K562 treated with DMSO at 1 percent for 48 hours (cell line): Measurements from ENCODE around the gene NCF4. TPM values are rescaled to one million over a fixed set of nuclear protein-coding genes. Genes with fewer than 3 reads are reported as not detected.

Experiments
- total RNA-seq: library from RNA; unstranded; fragments of 300-600 nt; gene quantifications from 2 replicates; pipeline ENCODE4 v1.2.3, GENCODE V29; 2022; ENCODE audit warnings: low replicate concordance; ENCODE audit errors: extremely low read depth

The NCF4 gene
- total RNA-seq = not detected in 2 replicates

DNA sequence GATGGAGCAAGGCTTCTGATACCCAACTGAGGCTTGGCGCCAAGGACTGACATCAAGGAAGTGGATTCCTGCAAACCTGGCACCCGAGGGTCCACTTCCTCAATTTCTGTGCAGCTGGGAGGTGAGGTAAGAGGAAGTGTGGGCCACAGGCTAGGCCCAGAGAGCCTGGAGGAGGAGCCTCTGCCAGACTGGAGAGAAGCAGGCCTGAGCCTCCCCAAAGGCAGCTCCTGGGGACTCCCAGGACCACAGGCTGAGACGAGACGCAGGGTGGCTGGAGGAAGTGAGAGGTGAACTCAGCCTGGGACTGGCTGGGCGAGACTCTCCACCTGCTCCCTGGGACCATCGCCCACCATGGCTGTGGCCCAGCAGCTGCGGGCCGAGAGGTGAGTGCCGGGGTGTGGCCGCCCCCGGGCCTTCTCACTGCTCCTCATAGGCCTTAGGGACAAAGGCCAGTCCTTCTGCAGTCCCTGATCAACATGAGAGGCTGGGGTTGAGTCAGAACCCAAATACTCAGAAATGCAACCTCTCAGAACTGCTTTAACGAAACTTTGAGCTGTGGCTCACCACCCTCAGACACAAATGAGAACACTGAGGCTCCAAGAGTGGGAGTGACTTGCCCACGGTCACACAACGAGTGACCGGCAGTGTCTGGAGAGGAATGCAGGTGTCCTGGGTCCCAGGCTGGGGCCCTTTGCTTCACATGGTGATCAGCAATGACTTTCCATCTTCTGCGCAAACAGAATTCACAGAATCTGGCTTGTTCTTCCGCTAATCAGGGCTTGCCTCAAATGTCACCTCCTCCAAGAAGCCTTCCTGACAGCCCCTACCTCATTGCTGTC lies at the start of gene NCF4:
TSS of gene NCF4 (plus strand) at position 186 of the 839 bp plus-strand sequence. CDS start at position 352, 166 bp downstream.

DNA sequence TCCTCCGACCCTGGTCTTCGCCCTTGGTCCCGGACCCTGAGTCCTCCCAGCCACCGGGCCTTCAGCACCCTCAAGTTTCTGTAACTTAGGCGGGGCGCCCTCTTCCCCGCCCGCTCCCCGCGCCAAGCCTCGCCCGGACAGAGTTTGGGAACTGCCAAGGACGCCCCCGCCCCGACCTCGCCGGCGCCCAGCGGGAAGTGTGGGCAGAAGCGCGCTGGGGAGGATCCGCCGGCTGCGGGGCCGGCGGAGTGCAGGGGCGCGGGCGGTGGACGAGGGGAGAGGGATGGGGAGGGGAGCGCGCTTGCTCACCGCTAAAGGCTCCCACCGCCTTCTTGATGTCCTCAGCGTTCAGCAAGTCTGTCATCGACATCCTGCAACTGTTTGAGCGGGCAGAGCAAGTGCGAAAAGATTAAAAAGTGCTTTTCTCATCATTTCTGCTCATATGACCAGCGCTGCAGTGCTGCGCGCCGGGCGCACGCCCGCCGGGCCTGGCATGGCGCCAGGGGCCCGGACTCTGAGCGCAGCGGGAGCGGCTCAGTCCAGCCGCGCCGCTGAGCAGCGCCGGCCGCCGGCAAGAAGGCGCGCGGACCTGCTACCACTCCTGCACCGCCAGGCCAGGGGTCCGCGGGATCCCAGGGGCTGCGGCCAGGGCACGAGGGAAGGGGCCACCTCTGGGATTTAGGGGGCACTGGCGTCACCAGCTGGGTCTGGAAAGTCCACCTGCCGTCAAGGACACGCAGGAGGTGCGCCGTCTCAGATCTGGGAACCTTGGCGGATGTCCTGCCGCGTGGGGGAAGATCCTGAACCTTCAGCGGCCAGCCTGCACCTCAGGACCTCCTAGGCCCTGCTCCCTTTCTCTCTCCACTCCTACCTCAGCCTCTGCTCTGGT lies 43.9 kb upstream of the NCF4 start, which contains the start of gene PVALB:
TSS of gene PVALB (minus strand) at position 400 of the 889 bp plus-strand sequence. CDS start at position 370, 30 bp downstream.

DNA sequence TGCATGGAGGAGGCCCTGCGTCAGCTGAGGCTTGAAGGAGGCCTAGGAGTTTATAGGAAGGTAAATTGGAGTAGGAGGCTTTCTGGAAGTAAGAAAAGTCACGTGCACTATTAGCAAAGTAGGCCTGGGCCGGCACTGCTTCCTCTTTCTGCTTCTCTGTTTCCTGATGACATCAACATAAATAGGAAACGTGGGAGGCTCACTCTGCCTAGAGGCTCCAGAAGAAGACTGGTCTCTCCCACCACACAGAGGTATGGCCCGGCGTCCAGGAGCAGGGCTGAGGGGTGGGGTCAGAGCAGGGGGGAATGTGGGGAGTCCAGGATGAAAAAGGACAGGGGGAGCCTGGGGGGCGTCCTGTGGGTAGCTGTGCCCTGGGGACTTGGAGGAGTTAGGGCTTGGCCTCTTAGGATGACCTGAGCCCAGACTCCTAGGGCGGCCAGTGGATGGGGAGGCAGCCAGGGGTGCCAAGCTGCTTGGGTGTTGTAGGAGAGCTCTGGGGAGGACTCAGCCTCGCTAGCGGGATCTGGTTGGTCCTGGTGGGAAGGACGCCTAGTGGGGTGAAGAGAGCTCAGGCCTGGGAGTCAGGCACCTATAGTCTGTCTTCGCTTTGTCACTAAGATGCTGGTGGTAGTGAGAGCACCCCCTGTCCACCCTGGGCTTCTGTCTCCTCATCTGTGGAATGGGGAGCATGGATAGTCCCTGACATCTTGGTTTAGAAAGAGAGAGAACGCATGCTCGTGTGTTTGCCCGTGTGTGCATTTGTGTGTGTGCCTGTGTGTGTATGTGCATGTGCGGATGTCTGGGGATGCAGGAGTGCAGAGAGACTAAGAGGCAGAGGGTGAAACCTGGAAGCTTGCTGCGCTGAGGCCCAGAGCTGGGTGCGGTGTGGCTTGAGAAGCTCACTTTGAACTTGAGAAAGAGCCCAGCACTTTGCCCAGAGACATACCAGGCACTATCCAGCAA lies 52.9 kb downstream of the NCF4 start, which contains the start of gene CSF2RB:
TSS of gene CSF2RB (plus strand) at position 202 of the 963 bp plus-strand sequence. CDS start 8,580 bp downstream, outside the sequence.

Other genes with a start within 250 kb of the NCF4 start
- not detected in 2 replicates for gene CACNG2, start 157.3 kb upstream of the NCF4 start, total RNA-seq
- gene IFT27, start 84.9 kb upstream of the NCF4 start, total RNA-seq = not detected in 2 replicates
- gene PVALB, start 44.0 kb upstream of the NCF4 start, total RNA-seq = not detected in 2 replicates
- not detected in 2 replicates for gene CSF2RB, start 52.6 kb downstream of the NCF4 start, total RNA-seq
- not detected in 2 replicates for gene TST, start 158.4 kb downstream of the NCF4 start, total RNA-seq
- gene MPST, start 158.7 kb downstream of the NCF4 start, total RNA-seq = not detected in 2 replicates
- gene KCTD17, start 190.7 kb downstream of the NCF4 start, total RNA-seq = not detected in 2 replicates
- not detected in 2 replicates for gene TMPRSS6, start 248.7 kb downstream of the NCF4 start, total RNA-seq